Measurements from ENCODE around the gene EXD1.

Gene EXD1

DNA sequence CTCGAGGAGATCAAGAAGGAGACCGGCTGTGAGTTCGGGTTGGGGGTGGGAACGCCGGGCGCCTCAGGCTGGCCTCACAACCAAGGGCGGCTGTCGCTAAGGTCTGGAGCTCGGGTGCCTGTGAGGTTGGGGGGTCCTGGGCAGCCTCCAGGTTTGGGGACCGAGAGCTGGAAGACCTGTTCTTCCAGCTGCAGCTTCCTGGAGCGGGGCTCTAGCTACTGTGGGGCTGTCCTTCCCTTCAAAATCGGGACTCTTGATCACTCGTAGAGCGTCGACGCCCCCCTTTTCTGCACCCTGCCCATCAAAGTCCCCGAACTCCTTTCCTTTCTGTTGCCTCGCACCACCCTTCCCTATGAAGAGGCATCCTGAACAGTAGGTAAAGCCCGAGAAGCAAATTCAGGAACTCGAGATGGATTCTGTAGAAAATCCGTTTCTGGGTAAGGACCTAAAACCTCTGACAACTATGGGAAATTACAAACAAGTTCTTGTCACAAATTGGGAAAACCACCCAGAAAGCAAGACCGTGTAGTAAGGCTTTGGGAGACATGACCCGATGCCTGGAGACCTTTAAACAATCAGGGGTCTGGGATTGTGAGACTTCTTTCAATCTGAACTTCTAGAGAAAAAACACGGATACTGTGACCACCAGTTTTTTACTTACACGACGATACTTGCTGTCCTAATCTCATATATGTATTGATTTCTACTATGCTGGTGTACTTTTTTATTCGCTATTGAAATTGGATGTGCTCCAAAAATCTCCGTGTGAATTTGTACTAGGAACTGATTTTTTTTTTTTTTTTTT, 1.1 kb upstream of the EXD1 start:
- no peak for DNase-seq

- DNase-seq, result no peak
Observed at GRCh38 chr15:41230345-41230649, 260 bp downstream of the EXD1 start.

GRCh38 chr15:41219381-41219780, 11.2 kb downstream of the EXD1 start:
- DNase-seq, result no peak

GRCh38 chr15:41218851-41219250, 11.7 kb downstream of the EXD1 start:
- DNase-seq, result no peak

GRCh38 chr15:41215708-41216107, 14.8 kb downstream of the EXD1 start:
- no peak for DNase-seq

- no peak for DNase-seq
Observed at GRCh38 chr15:41207687-41208448, 22.7 kb downstream of the EXD1 start.

DNA sequence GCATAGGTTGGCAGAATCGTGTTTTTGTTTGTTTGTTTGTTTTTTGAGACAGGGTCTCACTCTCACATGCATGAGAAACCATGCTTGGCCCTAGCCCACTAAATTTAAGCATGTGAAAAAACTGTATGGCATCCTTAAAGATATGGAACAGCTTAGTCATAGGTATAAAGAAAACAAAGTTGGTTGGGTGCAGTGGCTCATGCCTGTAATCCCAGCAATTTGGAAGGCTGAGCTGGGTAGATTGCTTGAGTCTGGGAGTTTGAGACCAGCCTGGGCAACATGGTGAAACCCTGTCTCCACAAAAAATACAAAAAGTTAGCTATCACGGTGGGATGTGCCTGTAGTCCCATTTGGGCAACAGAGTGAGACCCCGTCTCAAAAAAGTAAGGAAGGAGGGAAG, 25.2 kb downstream of the EXD1 start:
- no peak for DNase-seq

DNA sequence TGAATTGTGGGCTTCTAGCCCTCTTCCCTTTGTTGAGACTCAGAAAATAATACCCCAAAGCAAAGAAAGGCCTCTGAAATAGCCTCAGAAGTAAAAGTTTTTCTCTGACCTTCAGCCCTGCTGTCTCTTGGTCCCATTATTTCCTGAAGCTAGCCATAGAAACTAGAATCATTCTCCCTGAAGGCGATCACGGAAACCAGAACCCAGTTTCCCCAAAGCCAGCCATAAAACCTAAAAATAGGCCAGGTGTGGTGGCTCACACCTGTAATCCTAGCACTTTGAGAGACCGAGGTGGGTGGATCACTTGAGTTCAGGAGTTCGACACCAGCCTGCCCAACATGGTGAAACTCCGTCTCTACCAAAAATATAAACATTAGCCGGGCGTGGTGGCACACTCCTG, 27.2 kb downstream of the EXD1 start:
- DNase-seq, result no peak

DNA sequence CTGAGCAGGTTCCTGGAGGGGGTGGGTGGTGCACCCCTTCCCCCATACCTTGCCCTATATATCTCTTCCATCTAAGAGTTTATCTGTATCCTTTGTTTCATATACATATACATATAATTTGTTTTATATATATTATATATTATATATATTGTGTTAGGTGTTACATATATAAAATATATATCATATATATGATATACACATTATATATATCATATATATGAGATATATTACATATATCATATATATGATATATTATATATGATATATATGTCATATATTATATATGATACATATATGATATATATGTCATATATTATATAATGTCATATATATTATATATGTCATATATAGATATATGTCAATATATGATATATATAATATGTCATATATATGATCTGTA, 31.1 kb downstream of the EXD1 start:
- DNase-seq, result no peak

DNA sequence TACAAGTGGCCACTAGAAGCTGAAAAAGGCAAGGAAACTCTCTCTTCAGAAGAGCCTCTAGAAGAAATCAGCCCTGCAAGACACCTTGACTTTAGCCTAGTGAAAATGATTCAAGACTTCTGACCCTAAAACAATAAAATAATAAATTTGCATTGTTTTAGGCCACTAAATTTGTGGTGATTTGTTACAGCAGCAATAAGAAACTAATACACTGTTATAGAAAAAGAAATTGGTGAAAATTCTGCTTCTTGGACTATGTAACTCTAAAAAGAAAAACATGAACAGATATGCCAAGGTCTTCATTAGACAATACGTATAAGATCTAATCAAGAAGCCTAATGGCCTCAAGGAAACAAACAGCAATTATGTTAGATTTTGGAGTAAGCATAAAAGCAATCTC, 36.1 kb downstream of the EXD1 start:
- no peak for DNase-seq

DNA sequence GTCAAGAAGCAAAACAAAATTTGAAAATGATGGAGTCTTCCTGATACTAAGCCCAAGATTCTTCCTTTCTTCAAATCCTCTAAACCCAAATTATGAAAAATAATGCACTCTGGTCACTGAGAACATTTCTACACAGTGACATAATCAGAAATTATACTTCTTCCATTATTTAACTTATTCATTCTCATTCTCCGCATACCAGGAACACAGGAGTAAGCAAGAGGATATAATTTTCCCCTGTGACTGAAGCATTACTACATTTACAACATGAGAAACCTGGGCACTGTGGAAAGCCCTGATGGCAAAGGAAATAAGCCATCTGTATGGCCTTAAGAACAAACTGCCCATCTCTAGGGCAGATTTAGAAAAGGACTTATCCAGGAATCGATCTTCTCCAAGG, 47.0 kb downstream of the EXD1 start:
- no peak for DNase-seq

GRCh38 chr15:41182266-41182665, 48.3 kb downstream of the EXD1 start:
- no peak for DNase-seq

DNA sequence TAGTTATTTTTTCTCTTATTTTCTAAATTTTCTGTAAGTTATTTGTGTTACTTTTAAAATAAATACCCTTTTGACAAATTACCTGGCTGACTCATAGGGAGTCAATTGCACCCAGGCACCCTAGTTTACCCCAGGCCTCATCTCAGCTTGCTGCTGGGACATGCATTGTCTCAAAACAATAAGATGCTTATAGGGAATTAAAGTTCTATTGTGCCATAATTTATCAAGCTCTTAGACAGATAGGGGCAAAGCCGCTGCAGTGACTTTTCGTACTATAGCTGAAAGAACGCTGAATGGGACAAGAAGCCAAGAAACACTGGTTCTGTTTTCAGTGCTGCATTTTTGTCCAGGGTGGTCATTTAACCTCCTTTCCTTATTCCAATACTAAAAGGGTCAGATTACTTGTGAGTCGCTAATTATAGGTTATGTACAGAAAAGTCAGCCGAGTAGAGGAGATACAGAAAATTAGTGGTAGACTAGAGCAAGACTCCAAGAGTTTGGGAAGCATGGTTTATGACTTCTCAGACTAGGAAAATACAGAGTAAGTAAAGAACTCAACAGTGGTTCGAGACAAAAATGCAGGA, 50.3 kb downstream of the EXD1 start:
- DNase-seq, result no peak

- DNase-seq, result no peak
Observed at GRCh38 chr15:41169781-41170180, 60.8 kb downstream of the EXD1 start.

GRCh38 chr15:41169086-41169485, 61.5 kb downstream of the EXD1 start:
- DNase-seq, result no peak

- no peak for DNase-seq
Observed at GRCh38 chr15:41161736-41162135, 68.8 kb downstream of the EXD1 start.

DNA sequence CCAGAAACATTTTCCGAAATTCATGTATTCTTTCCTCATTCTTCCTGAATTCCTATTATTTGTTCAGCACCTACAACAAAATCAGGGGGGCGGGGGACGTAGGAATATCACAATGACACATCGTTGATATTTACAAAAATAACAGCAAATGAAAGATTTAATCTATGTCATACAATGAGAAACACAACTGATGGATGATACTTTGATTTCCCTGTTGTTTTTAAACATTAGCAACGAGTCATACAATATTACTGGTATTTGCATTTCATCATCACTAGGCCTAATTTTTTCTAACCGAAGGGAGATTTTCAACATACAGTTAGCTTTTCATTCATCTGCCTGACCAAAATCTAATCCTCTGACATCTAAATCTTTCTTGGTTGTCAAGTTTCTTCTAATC, 69.2 kb downstream of the EXD1 start:
- DNase-seq, result no peak

DNA sequence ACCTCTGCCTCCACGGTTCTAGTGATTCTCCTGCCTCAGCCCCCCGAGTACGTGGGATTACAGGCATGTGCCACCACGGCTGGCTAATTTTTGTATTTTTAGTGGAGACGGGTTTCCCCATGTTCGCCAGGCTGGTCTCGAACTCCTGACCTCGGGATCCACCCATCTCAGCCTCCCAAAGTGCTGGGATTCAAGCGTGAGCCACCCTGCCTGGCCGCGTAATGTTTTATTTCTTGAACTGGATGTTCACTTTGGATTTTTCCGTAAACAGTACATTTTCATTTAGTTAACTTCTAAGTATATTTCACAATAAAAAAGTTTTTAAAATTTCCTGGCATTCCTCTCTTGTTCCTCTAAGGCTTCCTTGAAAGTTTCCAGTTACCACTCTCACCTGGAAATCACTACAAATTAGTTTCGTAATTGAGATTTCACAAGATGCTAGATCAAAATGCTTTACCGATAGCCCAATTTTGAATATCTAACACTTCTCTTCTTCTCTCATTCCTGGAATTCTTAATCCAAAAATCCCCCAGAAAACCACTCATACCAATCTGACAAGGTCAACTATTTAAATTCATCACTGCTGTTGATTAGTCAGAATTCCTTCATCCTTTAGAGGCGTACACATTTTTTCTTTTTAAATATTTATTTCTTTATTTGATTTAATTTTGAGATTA, 69.8 kb downstream of the EXD1 start:
- no peak for DNase-seq

GRCh38 chr15:41154412-41154811, 76.1 kb downstream of the EXD1 start:
- no peak for DNase-seq

DNA sequence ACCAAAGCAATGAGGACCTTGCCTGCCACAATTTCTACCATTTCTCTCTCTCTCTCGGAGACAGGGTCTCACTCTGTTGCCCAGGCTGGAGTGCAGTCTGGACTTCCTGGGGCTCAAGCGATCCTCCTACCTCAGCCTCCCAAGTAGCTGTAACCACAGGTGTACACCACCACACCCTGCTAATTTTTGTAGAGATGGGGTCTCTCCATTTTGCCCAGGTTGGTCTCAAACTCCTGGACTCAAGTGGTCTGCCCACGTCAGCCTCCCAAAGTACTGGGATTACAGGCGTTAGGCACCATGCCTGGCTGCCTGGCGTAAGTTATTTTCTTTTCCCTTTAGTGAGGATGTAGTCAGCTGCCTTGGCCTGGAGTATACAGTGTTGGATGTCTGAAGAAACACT, 76.8 kb downstream of the EXD1 start:
- DNase-seq, result no peak

GRCh38 chr15:41151451-41152005, 79.0 kb downstream of the EXD1 start:
- DNase-seq, result no peak

DNA sequence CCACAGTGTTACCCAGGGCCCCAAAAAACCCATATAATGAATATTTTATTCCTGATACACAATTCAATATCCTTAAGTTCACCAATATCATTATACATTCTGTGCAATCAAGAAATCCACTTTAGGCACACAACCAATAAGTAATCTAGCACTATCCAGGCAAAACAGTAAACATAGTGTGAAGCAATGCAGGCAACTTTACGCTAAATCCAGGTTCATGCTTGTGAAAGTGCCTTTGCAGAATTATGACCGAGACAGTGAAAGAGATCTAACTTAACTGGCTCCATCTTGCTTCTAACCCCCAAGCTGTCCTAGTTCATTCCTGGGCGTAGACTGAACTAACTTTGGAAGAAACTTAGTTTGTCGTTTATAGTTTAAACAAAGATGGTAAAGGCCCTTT, 80.3 kb downstream of the EXD1 start:
- no peak for DNase-seq

- DNase-seq, result no peak
Observed at GRCh38 chr15:41148065-41148464, 82.5 kb downstream of the EXD1 start.
